GM18870 (cell line): ENCODE results near the gene SNX3.

Source experiments
- ATAC-seq: cut with Tn5 transposase; IDR thresholded peaks from one replicate; pipeline ENCODE4 v1.9.1; 2021; ENCODE audit warnings: moderate library complexity; ENCODE audit not compliant: unreplicated experiment

SNX3 gene

GRCh38 chr6:108171291-108171917, 89.4 kb downstream of the SNX3 start:
- no peak for ATAC-seq

- no peak for ATAC-seq
Observed at GRCh38 chr6:108170332-108171290, 90.2 kb downstream of the SNX3 start.

- no peak for ATAC-seq
Observed at GRCh38 chr6:108169464-108170331, 91.1 kb downstream of the SNX3 start.

- no peak for ATAC-seq
Observed at GRCh38 chr6:108168501-108169463, 92.1 kb downstream of the SNX3 start.

GRCh38 chr6:108168090-108168463, 92.8 kb downstream of the SNX3 start:
- ATAC-seq, result no peak

- ATAC-seq, result no peak
Observed at GRCh38 chr6:108167449-108168089, 93.3 kb downstream of the SNX3 start.

- no peak for ATAC-seq
Observed at GRCh38 chr6:108166664-108167448, 94.0 kb downstream of the SNX3 start.

GRCh38 chr6:108165714-108166663, 94.9 kb downstream of the SNX3 start, which contains the start of gene NR2E1:
NR2E1 (plus strand) TSS chr6:108166022; CDS start chr6:108166766, 744 bp downstream.
- no peak for ATAC-seq

GRCh38 chr6:108164815-108165706, 95.8 kb downstream of the SNX3 start:
- ATAC-seq, result no peak

- ATAC-seq, result no peak
Observed at GRCh38 chr6:108164543-108164814, 96.4 kb downstream of the SNX3 start.

- ATAC-seq, result no peak
Observed at GRCh38 chr6:108163644-108164542, 96.9 kb downstream of the SNX3 start.

- ATAC-seq, result no peak
Observed at GRCh38 chr6:108163267-108163643, 97.6 kb downstream of the SNX3 start.

- ATAC-seq, result no peak
Observed at GRCh38 chr6:108161724-108162282, 99.0 kb downstream of the SNX3 start.
